LNCAP (cell line): ENCODE results near the gene CASZ1.

Experiments used
- CTCF ChIP-seq: fragments of 450-650 bp; IDR thresholded peaks from 2 replicates; pipeline ENCODE4 v1.5.1; 2017; ENCODE audit warnings: mild to moderate bottlenecking

The CASZ1 gene

GRCh38 chr1:10599194-10599861 is 197.1 kb downstream of the CASZ1 start:
- no peak for TF ChIP-seq CTCF

GRCh38 chr1:10598389-10598702 is 198.1 kb downstream of the CASZ1 start:
- no peak for TF ChIP-seq CTCF

GRCh38 chr1:10597492-10598388 is 198.7 kb downstream of the CASZ1 start:
- no peak for TF ChIP-seq CTCF

GRCh38 chr1:10596780-10597179 is 199.7 kb downstream of the CASZ1 start:
- no peak for TF ChIP-seq CTCF

GRCh38 chr1:10594595-10595223 is 201.7 kb downstream of the CASZ1 start:
- TF ChIP-seq CTCF: no peak

- no peak for TF ChIP-seq CTCF
Measured at GRCh38 chr1:10593750-10594149, 202.7 kb downstream of the CASZ1 start.

- no peak for TF ChIP-seq CTCF
Measured at GRCh38 chr1:10592373-10592772, 204.1 kb downstream of the CASZ1 start.
